ENCODE results near the gene NELL1. TPM values are rescaled to one million over a fixed set of nuclear protein-coding genes. Genes with fewer than 3 reads are reported as not detected.

The NELL1 gene
- total RNA-seq, 1 donor from 2014 or later: not detected

DNA sequence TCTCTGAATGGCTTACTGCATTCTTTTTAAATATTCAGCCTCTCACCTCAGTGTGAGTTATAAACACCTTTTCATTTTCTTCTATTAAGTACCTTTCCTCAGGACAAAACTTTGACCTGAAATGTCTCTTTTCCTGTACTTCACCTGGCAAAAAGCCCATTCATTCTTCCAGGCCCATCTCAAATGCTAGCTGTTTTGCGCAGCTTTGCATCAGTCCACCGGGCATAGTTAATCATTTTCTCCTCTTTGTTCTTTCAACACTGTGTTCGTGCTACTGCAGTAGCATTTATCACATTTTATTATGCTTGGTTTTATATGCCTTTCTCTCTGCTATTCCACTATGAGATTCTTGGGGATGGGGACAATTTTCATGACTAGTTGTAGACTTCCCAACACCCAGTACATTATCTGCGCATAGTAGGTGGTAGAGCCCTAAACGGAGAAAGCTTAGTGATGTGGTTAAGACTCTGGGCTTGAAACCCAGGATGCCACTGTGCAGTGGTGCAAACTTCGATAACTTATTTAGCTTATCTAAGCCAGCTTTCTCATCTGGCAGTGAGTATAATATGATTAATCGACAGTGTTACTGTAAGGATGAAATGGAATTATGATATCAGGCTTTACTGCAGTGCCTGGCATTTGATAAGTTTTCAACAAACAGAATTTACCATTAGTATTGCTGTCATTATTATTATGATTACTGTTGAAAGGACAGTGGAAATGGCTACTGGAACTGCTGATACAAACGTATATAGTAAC is 695.7 kb downstream of the NELL1 start:
- intact Hi-C loops (cut with DNase I): no loop called here
- DNase-seq (ENCODE audit: low spot score): no peak

DNA sequence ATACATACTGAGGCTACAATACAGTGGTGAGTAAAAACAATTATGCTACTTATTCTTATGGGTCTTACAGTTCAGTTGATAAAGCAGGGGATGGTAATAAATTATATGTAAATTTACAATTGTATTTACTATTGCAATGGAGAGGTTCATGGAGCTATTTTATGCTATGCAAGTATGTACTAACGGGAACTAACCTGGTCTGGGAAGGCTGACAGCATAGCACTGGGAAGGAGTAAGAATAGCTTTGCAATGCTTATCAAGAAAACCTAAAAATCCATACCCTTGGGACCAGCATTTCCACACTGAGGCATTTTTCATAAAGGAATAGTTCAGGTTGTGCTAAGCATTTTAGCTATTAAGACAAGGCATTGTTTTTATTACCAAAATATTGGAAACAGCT is 700.6 kb downstream of the NELL1 start:
- intact Hi-C loops (cut with DNase I): no loop called here
- no peak for DNase-seq (ENCODE audit: low spot score)

DNA sequence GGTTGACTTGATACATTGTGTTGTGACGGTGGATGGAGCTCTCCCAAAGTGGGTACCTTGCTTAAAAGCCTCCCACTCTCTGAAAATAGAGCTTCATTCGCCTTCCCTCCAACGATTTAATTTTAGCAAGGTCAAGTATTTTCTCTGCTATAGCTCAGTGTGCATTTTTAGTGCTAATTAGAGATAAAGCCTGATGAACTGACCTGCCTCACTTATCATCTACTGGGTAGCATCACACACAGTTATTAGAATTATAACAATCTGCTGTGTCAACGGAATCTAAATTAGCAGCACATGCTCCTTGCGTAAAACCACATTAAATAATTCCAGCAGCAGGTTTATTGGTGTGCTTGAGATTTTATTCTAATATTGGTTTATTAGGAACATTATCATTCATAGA is 701.7 kb downstream of the NELL1 start:
- intact Hi-C loops (cut with DNase I): no loop called here
- no peak for DNase-seq (ENCODE audit: low spot score)

DNA sequence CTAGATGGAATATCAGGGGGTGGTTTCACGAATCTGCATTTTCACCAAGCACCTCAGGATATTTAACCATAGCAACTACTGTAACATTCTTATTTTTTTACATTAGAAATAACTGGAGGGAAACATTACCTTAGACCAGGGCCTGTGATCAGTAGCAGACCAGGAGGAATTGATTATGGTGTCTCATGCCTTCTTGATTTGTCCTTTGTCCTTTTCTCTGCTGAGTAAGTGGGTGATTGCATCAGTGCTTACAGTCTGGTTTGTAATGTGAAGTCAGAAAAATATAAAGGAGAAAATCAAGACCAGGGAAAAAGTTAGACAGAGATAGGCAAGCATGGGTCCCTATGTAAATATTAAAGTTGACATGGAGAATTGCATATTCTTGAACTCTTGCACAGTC is 703.3 kb downstream of the NELL1 start:
- DNase-seq (ENCODE audit: low spot score): no peak
- intact Hi-C loops (cut with DNase I): no loop called here

DNA sequence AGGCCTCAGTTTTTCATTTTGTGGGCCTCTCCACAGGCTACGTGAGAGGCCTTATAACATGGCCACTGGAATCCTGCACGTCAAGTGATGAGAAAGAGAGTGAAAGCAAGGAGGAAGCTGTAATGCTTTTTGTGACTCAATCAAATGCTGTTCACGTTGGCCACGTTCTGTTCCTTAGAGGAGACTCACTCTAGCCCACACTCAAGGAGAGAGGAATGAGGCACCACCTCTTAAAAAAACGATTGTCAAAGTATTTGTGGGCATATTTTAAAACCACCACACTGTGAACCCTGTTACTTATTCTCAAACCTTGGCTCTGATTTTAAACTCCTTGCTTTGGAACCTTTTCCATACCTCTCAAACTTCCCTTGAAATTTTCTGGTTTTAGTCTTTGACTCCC is 705.0 kb downstream of the NELL1 start:
- intact Hi-C loops (cut with DNase I): no loop called here
- DNase-seq (ENCODE audit: low spot score): no peak

DNA sequence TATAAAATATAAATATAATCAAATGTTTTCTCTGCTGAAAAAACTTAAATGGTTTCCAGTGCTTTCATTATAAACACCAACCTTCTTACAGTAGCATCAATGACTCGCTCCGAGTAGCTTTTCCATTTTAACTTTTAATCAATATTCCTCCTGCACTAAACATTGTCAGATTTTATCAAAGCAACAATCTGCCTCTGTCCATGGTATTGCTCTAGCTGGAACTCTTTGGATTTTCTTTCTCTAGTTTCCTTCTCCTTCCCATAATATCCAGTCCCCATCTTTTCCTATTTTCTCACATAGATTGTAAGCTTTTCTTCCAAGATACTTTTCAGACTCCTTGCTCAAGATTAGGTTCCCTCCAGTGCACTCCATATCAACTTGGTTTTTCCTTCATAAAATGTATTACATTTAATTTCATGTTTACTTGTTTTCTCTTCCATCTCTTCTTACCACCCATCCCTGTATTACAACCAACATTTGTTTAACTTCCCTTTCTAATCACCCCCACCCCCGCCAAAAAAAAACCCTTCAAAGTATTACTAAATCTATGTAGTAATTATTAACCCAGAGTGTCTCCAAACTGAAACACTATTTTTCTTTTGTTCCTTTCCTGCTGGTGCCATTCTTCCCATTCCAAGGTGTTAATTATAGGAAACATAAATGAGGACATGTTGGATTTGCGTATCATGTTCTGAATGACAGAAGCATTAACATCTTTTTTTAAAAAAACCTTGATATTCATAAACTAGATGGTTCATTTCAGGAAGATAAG is 716.5 kb downstream of the NELL1 start:
- intact Hi-C loops (cut with DNase I): no loop called here
- no peak for DNase-seq (ENCODE audit: low spot score)

DNA sequence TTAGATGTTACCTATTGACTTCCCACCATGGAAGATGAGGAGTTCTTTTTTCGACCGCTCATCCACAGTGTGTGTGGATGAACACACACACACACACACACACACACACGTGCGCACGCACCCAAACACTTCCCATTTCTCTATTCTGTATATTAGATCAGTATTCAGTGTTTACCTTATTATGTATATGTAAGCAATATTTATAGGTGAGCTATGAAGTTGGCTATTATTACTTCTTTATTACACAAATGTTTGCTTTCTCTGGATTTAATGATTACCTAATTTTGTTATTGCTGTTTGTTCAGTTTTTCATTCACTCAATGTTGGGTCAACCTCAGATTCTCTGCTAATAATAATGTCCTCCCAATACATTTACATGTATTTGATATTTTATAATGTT is 721.0 kb downstream of the NELL1 start:
- intact Hi-C loops (cut with DNase I): no loop called here
- no peak for DNase-seq (ENCODE audit: low spot score)

DNA sequence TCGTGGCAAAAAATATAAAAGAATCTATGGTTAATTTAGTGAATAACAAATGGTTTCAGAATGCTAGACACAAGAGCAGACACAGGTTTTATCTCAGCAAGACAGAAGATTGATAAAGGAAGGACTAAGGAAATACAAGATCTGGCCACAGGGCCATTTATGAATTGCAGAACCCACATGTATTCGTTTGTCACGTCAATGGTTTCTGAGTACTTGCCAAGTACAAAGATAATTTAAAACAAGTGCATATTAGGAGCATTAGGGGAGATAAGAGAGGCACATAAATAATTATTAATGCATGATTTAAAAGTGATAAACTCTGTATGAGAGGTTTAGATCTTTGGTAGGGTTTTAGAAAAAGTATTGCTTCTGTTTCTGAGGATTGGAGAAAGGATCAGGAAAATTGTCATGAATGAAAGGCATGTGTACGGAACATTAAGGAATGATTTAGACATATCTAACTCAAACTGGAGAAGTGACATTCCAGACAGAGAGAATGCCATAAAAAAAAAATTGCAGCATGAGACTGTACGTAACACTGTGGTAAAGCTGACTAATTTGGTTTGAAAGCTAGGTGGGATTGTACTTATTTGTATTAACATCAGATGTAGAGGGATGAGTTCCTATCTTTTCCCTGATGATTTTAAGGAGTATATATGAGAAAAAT is 727.1 kb downstream of the NELL1 start:
- no peak for DNase-seq (ENCODE audit: low spot score)
- intact Hi-C loops (cut with DNase I): no loop called here

DNA sequence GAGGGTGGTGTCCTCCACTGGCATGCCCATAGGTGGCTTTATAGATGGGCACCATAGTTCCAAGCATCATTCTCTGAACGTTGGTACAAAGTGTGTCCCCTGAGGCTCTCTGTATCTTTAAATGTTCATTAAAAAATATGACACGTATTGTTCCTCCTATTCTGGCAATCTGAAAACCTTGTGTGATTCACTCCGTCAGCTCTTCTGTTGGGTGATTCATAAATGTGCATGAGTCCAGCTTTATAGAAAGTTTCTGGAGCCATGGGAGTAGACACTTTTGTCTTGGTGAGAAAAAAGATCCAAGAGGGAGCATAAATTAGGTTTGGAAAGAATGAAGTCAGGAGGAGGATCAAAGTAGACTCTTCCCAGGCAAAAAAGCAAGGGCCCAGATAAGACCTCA is 728.8 kb downstream of the NELL1 start:
- intact Hi-C loops (cut with DNase I): no loop called here

DNA sequence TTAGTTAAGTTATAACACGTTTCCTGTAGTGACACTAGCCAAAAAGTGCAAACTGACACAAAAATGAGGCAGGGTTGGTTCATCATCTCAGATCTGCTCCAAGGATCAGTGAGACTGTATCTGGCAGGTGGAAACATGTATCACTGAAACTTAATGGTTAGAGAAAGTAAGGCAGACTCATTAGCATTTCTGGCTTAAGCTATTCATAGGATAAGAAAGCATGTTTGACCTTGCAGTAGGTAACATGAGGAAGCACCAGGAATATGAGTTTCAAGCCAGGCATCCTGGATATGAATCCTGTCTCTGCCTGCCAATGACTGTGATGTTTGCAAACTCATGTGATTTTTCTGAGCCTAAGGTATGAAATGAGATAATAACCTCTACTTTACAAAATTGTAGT is 732.1 kb downstream of the NELL1 start:
- DNase-seq (ENCODE audit: low spot score): no peak
- intact Hi-C loops (cut with DNase I): no loop called here

More for the DNA sequence above, 728.8 kb downstream of the NELL1 start:
- DNase-seq (ENCODE audit: low spot score): no peak

DNA sequence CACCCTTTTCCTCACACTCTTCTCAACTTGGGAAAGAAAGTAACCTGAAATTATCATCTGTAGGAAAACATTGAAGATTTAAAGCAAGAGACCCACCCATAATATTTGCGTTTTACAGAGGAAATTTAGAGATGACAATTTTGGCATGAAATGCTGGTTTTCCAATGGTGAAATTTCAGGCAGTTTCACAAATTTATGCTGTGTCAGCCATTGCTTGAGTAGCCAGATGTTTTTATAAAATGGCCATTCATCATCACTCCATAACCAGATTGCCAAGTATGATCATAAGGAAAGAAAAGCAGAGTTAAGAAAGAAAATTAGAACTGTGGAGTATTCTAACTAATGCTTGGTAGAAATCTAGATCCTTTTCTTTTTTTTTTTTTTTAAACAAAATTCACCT is 732.9 kb downstream of the NELL1 start:
- intact Hi-C loops (cut with DNase I): no loop called here

DNA sequence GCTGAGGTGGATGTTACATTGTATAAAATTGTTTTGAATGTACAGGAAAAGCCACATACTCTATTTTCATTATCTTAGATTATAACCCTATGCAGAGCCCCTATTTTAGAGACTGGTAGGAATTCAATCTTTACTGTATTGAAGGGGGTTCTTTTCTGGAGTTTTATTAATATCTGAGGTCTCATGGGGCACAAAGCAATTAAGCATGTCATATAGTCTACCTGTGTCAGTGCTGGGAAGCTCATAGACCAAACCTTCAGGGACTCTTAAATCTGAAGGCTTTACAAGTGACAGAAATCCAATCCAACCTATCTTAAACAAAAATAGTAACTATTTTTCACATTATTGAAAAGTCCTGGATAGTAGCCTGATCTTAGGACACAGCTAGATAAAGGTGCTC is 733.7 kb downstream of the NELL1 start:
- no peak for DNase-seq (ENCODE audit: low spot score)
- intact Hi-C loops (cut with DNase I): no loop called here

More for the DNA sequence above, 732.9 kb downstream of the NELL1 start:
- no peak for DNase-seq (ENCODE audit: low spot score)

DNA sequence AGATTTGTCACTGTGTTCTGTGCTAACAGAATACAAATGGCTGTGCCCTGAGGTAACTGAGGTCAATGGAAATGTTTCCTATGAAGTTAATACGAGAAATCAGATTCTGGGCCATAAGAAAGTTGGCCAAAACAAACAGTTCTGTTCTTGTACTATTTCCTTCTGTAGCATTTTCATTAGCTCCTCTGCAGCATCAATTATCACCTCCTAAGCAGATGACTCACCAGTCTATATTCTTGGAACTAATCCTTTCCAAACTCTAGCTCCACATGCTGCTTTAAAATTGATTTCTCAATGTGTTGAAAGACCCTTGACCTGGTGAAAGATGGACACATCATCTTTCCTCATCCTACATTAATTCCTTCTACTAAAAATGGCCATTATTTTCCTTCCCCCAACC is 736.0 kb downstream of the NELL1 start:
- intact Hi-C loops (cut with DNase I): no loop called here
- no peak for DNase-seq (ENCODE audit: low spot score)

DNA sequence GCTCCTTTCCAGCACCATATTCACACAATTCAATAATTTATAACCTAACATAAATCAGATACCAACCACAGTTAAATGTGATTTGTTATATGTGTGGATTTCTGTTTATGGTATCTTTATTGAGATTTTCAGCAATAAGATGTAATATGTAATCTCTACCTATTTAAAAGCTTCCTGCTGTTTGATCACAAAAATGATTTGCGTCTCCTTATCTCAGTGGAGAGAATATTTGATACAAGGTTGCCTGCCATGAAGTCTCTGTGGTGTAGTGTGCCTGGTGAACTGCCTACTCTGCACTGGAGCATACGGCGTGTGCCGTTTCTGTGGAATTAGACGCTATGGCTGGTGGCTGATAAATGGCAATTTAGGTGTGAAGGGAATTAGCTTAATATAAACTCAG is 741.1 kb downstream of the NELL1 start:
- intact Hi-C loops (cut with DNase I): no loop called here
- no peak for DNase-seq (ENCODE audit: low spot score)

DNA sequence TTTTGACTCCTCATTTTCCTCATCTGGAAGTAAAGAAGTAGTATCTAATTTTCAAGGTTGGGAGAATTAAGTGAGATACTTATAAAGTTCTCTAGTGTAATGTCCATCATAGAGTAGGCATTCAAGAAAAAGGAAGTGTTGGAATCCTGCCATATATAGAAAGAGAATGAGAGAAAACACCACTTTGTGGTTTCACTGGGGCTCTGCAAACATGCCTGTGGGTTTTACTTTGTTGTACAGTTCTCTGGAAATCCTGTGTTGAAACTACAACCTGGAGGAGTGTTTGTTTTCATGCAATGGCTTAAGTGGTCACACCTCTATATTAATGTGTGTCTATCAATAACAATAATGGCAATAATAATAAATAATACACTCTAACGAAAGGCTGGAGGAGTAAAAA is 741.7 kb downstream of the NELL1 start:
- no peak for DNase-seq (ENCODE audit: low spot score)

DNA sequence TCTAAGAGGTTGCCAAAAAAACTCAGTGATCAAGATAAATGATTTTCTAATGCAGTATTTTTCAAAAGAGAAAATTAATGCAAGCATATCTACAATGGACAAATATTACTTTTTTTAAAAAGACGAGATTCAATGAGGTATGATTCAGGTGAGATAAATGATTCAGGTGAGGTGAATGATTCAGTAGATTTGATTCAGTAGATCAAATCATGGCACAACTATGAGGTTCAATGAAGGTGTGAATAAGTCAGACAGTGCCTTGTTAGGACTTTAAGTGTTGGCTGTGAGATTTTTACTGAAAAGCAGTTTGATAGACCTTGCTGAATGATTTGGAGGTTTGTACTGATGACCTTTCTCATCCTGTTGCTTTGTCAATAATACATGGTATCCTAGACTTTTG is 742.2 kb downstream of the NELL1 start:
- intact Hi-C loops (cut with DNase I): no loop called here
- DNase-seq (ENCODE audit: low spot score): no peak

More for the DNA sequence above, 741.7 kb downstream of the NELL1 start:
- intact Hi-C loops (cut with DNase I): no loop called here

DNA sequence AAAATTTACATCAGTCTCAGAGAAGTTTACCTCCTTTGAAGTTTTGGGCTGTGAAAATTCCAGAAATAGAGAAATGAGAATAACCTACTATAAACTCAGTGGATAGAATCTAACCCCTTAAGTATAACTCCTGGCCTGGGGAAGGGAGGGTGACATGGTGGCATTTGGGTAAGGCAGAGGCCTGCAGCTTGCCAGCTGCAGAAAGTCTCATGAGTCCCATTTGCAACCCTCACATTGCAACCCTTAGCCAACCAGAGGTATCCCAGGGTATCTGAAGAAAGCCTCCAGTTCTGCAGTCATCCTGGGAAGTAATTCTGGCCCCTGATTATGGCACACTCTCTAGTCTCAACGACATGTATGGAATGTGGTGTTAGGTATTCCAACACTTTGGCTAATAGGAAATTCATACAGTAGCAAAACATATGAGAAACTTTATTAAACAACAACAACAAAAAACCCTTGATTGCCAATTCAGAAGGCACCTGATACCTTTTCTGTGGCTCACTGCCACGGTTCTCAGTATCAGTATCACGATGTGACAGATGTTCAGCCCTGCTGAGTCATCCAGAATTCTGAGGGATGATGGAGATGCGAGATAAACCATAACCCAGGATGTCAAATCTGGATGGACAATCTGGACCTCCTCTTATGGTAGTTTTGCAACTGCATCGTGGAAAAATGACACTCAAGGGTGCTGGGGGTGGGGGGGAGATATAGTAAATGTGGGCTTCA is 743.4 kb downstream of the NELL1 start:
- no peak for DNase-seq (ENCODE audit: low spot score)
- intact Hi-C loops (cut with DNase I): no loop called here

DNA sequence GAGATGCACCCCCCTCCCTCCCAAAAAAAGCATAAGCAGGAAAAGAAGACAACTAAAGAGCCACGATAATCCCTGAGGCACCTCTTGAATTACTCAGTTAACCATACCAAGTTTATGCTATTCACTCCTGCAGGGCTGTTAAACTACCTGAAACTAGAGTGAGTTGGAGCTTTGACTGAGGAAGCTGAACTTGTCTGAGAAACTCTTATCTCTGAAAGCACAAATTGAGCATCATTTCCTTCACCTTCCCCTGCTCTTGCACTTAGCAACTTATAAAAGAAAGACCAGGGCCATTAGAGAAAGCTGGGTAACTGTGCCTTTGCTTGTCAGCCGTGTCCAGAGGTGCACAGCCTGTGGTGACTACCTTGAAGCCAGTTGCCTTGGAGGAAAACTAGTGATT is 745.6 kb downstream of the NELL1 start:
- DNase-seq (ENCODE audit: low spot score): no peak
- intact Hi-C loops (cut with DNase I): no loop called here

DNA sequence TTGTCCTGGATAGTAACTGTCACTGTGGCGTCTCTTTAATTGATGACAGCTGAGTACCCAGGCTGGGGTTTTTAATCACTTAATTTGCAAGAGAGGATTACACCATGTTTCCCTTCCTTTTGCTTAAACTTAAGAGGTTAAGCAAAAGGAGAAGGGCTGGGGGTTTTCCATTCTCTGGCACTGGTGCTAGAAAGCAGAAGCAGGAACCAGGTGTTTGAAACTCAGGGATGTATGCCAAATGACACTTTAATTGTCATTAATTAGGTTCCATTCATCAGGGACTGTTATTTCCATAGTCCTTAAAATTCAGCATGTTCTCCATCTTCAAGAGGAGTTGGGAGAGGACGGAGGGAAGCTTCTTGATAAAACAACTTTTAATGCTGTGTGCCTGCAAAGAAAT is 746.2 kb downstream of the NELL1 start:
- intact Hi-C loops (cut with DNase I): no loop called here

DNA sequence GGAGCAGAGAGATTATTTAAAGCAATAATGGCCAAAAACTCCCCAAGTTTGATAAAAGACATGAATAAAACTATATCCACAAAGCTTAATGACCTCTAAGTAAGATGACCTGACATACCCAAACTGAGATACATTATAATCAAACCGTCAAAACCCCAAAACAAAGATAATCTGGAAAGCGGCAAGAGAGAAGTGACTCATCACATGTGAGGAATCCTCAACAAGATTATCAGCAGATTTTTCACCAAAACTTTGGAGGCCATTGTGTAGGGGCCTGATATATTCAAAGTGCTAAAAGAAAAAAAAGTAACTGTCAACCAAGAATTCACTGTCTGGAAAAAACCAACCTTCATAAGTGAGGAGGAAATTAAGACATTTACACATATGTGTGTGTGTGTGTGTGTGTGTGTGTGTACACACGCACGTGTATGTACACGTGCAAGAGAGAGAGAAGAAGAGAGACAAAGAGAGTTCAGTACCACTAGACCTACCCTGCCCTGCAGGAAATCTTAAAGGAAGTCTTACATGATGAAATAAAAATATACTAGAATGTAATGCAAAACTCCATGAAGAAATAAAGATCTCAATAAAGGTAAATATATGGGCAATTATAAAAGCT is 752.4 kb downstream of the NELL1 start:
- DNase-seq (ENCODE audit: low spot score): no peak
- intact Hi-C loops (cut with DNase I): no loop called here

More for the DNA sequence above, 746.2 kb downstream of the NELL1 start:
- no peak for DNase-seq (ENCODE audit: low spot score)

All from cardiac septum (tissue), 1 donor.